Activated CD8-positive, alpha-beta memory T cell treated with anti-CD3 and anti-CD28 coated beads, Interleukin-2, amount 50 U/mL, for 24 hours (primary cell): ENCODE data around the gene BTBD19.
"Not testable (repeated sequence)": the region's sequence is repeated elsewhere in the genome, so short reads cannot be mapped to it uniquely, and the experiment has no call there.

Experiments used
- DNase-seq: peaks from one replicate; pipeline ENCODE4 v3.0.0-alpha.2; 2020; ENCODE audit errors: extremely low read depth

Gene BTBD19

GRCh38 chr1:44787506-44787905, 20.8 kb upstream of the BTBD19 start:
- no peak for DNase-seq

- no peak for DNase-seq
Observed at GRCh38 chr1:44788120-44788860, 20.0 kb upstream of the BTBD19 start, which contains the start of gene BEST4. TSS of gene BEST4 (minus strand) at chr1:44788170. CDS start at chr1:44787705, 465 bp downstream.

GRCh38 chr1:44790968-44791801, 17.1 kb upstream of the BTBD19 start:
- no peak for DNase-seq

- no peak for DNase-seq
Observed at GRCh38 chr1:44792736-44793502, 15.4 kb upstream of the BTBD19 start.

GRCh38 chr1:44797886-44798285, 10.4 kb upstream of the BTBD19 start:
- not testable (repeated sequence) for DNase-seq

- DNase-seq, result no peak
Observed at GRCh38 chr1:44798481-44799365, 9.6 kb upstream of the BTBD19 start.

- DNase-seq, result peak; percentile 89
Observed at GRCh38 chr1:44799770-44800584, 8.3 kb upstream of the BTBD19 start, which contains the start of gene PLK3. TSS of gene PLK3 (plus strand) at chr1:44800377. CDS start at chr1:44800464, 87 bp downstream.

GRCh38 chr1:44801491-44802305, 6.6 kb upstream of the BTBD19 start:
- no peak for DNase-seq

- DNase-seq, result no peak
Observed at GRCh38 chr1:44802306-44803061, 5.8 kb upstream of the BTBD19 start.

GRCh38 chr1:44803062-44803311, 5.3 kb upstream of the BTBD19 start:
- no peak for DNase-seq

GRCh38 chr1:44803312-44804095, 4.8 kb upstream of the BTBD19 start:
- no peak for DNase-seq

GRCh38 chr1:44805311-44806024, 2.9 kb upstream of the BTBD19 start:
- no peak for DNase-seq

GRCh38 chr1:44806025-44806703, 2.2 kb upstream of the BTBD19 start:
- no peak for DNase-seq

- DNase-seq, result no peak
Observed at GRCh38 chr1:44806704-44807363, 1.5 kb upstream of the BTBD19 start, which contains the start of gene DYNLT4. TSS of gene DYNLT4 (minus strand) at chr1:44807351. CDS start at chr1:44806668, 683 bp downstream.

GRCh38 chr1:44807364-44808062, 810 bp upstream of the BTBD19 start:
- DNase-seq, result peak; percentile 79
